Naive thymus-derived CD4-positive, alpha-beta T cell (primary cell): Measurements from ENCODE around the gene ZSCAN31. TPM values are rescaled to one million over a fixed set of nuclear protein-coding genes. Genes with fewer than 3 reads are reported as not detected.

Experiments used
- ATAC-seq: fragments of 150-1000 bp; cut with Tn5 transposase; 2 replicates; pipeline ENCODE4 v1.10.0; 2021; ENCODE audit warnings: mild to moderate bottlenecking, moderate library complexity
- CTCF ChIA-PET: fragments of 350-600 bp; sonication (Branson Sonifier 250); formaldehyde crosslinking; loops from one replicate; lab custom pipeline; 2021; ENCODE audit warnings: antibody characterized with exemption; lab: Charles Lee
- POLR2A ChIA-PET: fragments of 350-600 bp; sonication (Branson Sonifier 250); formaldehyde crosslinking; loops from one replicate; lab custom pipeline; 2021; ENCODE audit warnings: antibody characterized with exemption, inconsistent platforms; lab: Charles Lee
- DNase-seq, 9 donors: peaks; one replicate each; pipeline versions ENCODE4 v3.0.0 to v3.0.0-alpha.2; 2020 to 2022; ENCODE audit warnings: mixed read lengths in 1 of 9
- H3K27ac ChIP-seq: one replicate; pipeline ENCODE4 v1.7.0; 2013; ENCODE audit warnings: mild to moderate bottlenecking, low read depth, low read length, moderate library complexity
- H3K27me3 ChIP-seq, 2 donors: one replicate each; pipeline ENCODE4 v1.7.0; 2013; ENCODE audit warnings: low read length in 2 of 2, mild to moderate bottlenecking in 2 of 2, moderate library complexity in 2 of 2; ENCODE audit not compliant: control insufficient read depth in 2 of 2, insufficient read depth in 2 of 2
- H3K36me3 ChIP-seq, 3 experiments: 1 replicate in 2 of 3; 2 replicates in 1 of 3; pipeline ENCODE4 v1.7.0; 2013; ENCODE audit warnings: low read length in 3 of 3, mild to moderate bottlenecking in 3 of 3, moderate library complexity in 1 of 3; ENCODE audit not compliant: insufficient read depth in 3 of 3, control insufficient read depth in 2 of 3
- H3K4me1 ChIP-seq, 2 donors: one replicate each; pipeline ENCODE4 v1.7.0; 2013; ENCODE audit warnings: low read length in 2 of 2, mild to moderate bottlenecking in 2 of 2, moderate library complexity in 1 of 2; ENCODE audit not compliant: control insufficient read depth in 2 of 2, insufficient read depth in 2 of 2
- H3K4me3 ChIP-seq: 2 replicates; pipeline ENCODE4 v1.7.0; 2013; ENCODE audit warnings: mild to moderate bottlenecking, low read length
- H3K9me3 ChIP-seq, 3 experiments: 1 replicate in 2 of 3; 2 replicates in 1 of 3; pipeline ENCODE4 v1.7.0; 2013; ENCODE audit warnings: low read length in 3 of 3; ENCODE audit not compliant: control insufficient read depth in 2 of 3
- H3K27ac Mint-ChIP-seq, 9 donors: one replicate each; pipeline ENCODE4 v1.8.0; 2020 to 2022; ENCODE audit warnings: mixed read lengths in 9 of 9, mild to moderate bottlenecking in 8 of 9, moderate library complexity in 5 of 9, inconsistent platforms in 2 of 9
- H3K27me3 Mint-ChIP-seq, 5 donors: one replicate each; pipeline ENCODE4 v1.8.0; 2021 to 2022; ENCODE audit warnings: mixed read lengths in 5 of 5, mild to moderate bottlenecking in 1 of 5
- H3K36me3 Mint-ChIP-seq, 5 donors: one replicate each; pipeline ENCODE4 v1.8.0; 2020 to 2022; ENCODE audit warnings: mixed read lengths in 5 of 5, mild to moderate bottlenecking in 3 of 5, inconsistent platforms in 1 of 5
- H3K4me1 Mint-ChIP-seq, 7 donors: one replicate each; pipeline ENCODE4 v1.8.0; 2020 to 2022; ENCODE audit warnings: mixed read lengths in 7 of 7, mild to moderate bottlenecking in 3 of 7, inconsistent platforms in 1 of 7
- H3K4me3 Mint-ChIP-seq, 10 donors: one replicate each; pipeline ENCODE4 v1.8.0; 2020 to 2022; ENCODE audit warnings: mild to moderate bottlenecking in 10 of 10, mixed read lengths in 10 of 10, moderate library complexity in 6 of 10, inconsistent platforms in 2 of 10
- H3K9me3 Mint-ChIP-seq, 11 donors: one replicate each; pipeline ENCODE4 v1.8.0; 2020 to 2022; ENCODE audit warnings: mixed read lengths in 11 of 11, mild to moderate bottlenecking in 4 of 11, inconsistent platforms in 1 of 11, moderate library complexity in 1 of 11
- intact Hi-C, 2 donors: fragments of 100-400 bp; cut with micrococcal nuclease; formaldehyde crosslinking; loops; one replicate each; pipeline ENCODE4 v1.15.1; 2023
- polyA plus RNA-seq, 2 donors: library from polyadenylated mRNA; unstranded; fragments of 300-500 nt; fragmentation: Illumina TruSeq; gene quantifications; one replicate each; pipeline ENCODE4 v1.2.3, GENCODE V29; 2021
- total RNA-seq, 6 experiments: library from RNA in 5 of 6; stranded (reverse) in 5 of 6; gene quantifications; 1 replicate in 5 of 6; 2 replicates in 1 of 6; pipeline ENCODE4 v1.2.3 and lab custom pipeline; 2021 to 2026

Gene ZSCAN31
- total and polyA plus RNA-seq, 7 experiments from 2014 or later: 0.56 to 2.4 (median 1.2) TPM

- no peaks in the 10 kb centered on the region for H3K4me1 ChIP-seq
- Mint-ChIP-seq H3K4me1 (peaks cover 7 to 20% (median 10%) of the 10 kb centered on the region in 7 donors), H3K27me3 (no peaks in the 10 kb centered on the region), H3K36me3 (peaks cover 20 to 53% (median 48%) of the 10 kb centered on the region in 5 donors), H3K4me3 (no peak overlapping the region), H3K27ac (no peak overlapping the region), H3K9me3 (peaks cover 0 to 14% (median 0%) of the 10 kb centered on the region in 11 donors)
- no peaks in the 10 kb centered on the region for H3K9me3 ChIP-seq
- H3K27ac ChIP-seq: no peak overlapping the region
- no peak for DNase-seq
- intact Hi-C loops: no loop called here
- POLR2A ChIA-PET: interaction anchor here (0.7 kb wide), 1 partner anchor 19 kb away, joined by 3 read pairs; no protein-coding TSS in a partner anchor
- CTCF ChIA-PET: no interaction called here
- H3K36me3 ChIP-seq: peaks cover 0 to 13% (median 5%) of the 10 kb centered on the region in 3 experiments
- ATAC-seq: no peak
- H3K27me3 ChIP-seq: no peaks in the 10 kb centered on the region
- H3K4me3 ChIP-seq: no peak overlapping the region
Observed at GRCh38 chr6:28377879-28378278, 41.9 kb upstream of the ZSCAN31 start.

GRCh38 chr6:28373925-28374324, 38.0 kb upstream of the ZSCAN31 start:
- DNase-seq: no peak
- Histone ChIP-seq H3K4me1 (no peaks in the 10 kb centered on the region), H3K27ac (no peak overlapping the region), H3K9me3 (no peaks in the 10 kb centered on the region), H3K4me3 (no peak overlapping the region), H3K27me3 (no peaks in the 10 kb centered on the region), H3K36me3 (no peaks in the 10 kb centered on the region)
- Mint-ChIP-seq H3K36me3 (peaks cover 0 to 20% (median 17%) of the 10 kb centered on the region in 5 donors), H3K9me3 (peaks cover 0 to 6% (median 0%) of the 10 kb centered on the region in 11 donors), H3K4me1 (peaks cover 0 to 3% (median 0%) of the 10 kb centered on the region in 7 donors), H3K27ac (no peak overlapping the region), H3K4me3 (no peak overlapping the region), H3K27me3 (no peaks in the 10 kb centered on the region)
- ATAC-seq: no peak
- intact Hi-C loops: no loop called here
- POLR2A ChIA-PET: no interaction called here
- CTCF ChIA-PET: no interaction called here

GRCh38 chr6:28371706-28372451, 35.9 kb upstream of the ZSCAN31 start:
- Histone ChIP-seq H3K9me3 (no peaks in the 10 kb centered on the region), H3K36me3 (no peaks in the 10 kb centered on the region), H3K4me3 (no peak overlapping the region), H3K27ac (no peak overlapping the region), H3K4me1 (no peaks in the 10 kb centered on the region), H3K27me3 (no peaks in the 10 kb centered on the region)
- intact Hi-C loops: no loop called here
- H3K4me1 Mint-ChIP-seq: peaks cover 0 to 3% (median 0%) of the 10 kb centered on the region in 7 donors
- H3K36me3 Mint-ChIP-seq: peaks cover 0 to 11% (median 5%) of the 10 kb centered on the region in 5 donors
- H3K27me3 Mint-ChIP-seq: no peaks in the 10 kb centered on the region
- ChIA-PET POLR2A (interaction anchor here (1.3 kb wide), 1 partner anchor 16 kb away, joined by 3 read pairs; no protein-coding TSS in a partner anchor), CTCF (no interaction called here)
- no peaks in the 10 kb centered on the region for H3K9me3 Mint-ChIP-seq
- ATAC-seq (no peak), DNase-seq (no peak)
- no peak overlapping the region for H3K27ac Mint-ChIP-seq
- H3K4me3 Mint-ChIP-seq: no peak overlapping the region

- intact Hi-C loops: no loop called here
- Mint-ChIP-seq H3K27ac (no peak overlapping the region), H3K36me3 (peaks cover 4 to 16% (median 9%) of the 10 kb centered on the region in 5 donors), H3K27me3 (no peaks in the 10 kb centered on the region), H3K4me1 (peaks cover 0 to 3% (median 0%) of the 10 kb centered on the region in 7 donors), H3K9me3 (no peaks in the 10 kb centered on the region), H3K4me3 (no peak overlapping the region)
- ChIA-PET CTCF (no interaction called here), POLR2A (interaction anchor here (1.3 kb wide), 1 partner anchor 15 kb away, joined by 3 read pairs; no protein-coding TSS in a partner anchor)
- no peaks in the 10 kb centered on the region for H3K9me3 ChIP-seq
- peaks cover 0 to 5% (median 0%) of the 10 kb centered on the region in 3 experiments for H3K36me3 ChIP-seq
- DNase-seq (no peak), ATAC-seq (no peak)
- H3K4me3 ChIP-seq: no peak overlapping the region
- no peaks in the 10 kb centered on the region for H3K27me3 ChIP-seq
- no peaks in the 10 kb centered on the region for H3K4me1 ChIP-seq
- no peak overlapping the region for H3K27ac ChIP-seq
Observed at GRCh38 chr6:28371280-28371679, 35.3 kb upstream of the ZSCAN31 start.

- H3K27ac ChIP-seq: no peak overlapping the region
- no peak overlapping the region for H3K4me3 Mint-ChIP-seq
- H3K27me3 Mint-ChIP-seq: no peaks in the 10 kb centered on the region
- H3K27me3 ChIP-seq: no peaks in the 10 kb centered on the region
- peaks cover 0 to 11% (median 0%) of the 10 kb centered on the region in 3 experiments for H3K36me3 ChIP-seq
- no peaks in the 10 kb centered on the region for H3K4me1 ChIP-seq
- H3K4me1 Mint-ChIP-seq: peaks cover 0 to 3% (median 0%) of the 10 kb centered on the region in 7 donors
- no peaks in the 10 kb centered on the region for H3K9me3 ChIP-seq
- POLR2A ChIA-PET: no interaction called here
- CTCF ChIA-PET: no interaction called here
- no peak for DNase-seq
- H3K27ac Mint-ChIP-seq: no peak overlapping the region
- ATAC-seq: no peak
- H3K36me3 Mint-ChIP-seq: peaks cover 8 to 23% (median 12%) of the 10 kb centered on the region in 5 donors
- H3K4me3 ChIP-seq: no peak overlapping the region
- intact Hi-C loops: no loop called here
- no peaks in the 10 kb centered on the region for H3K9me3 Mint-ChIP-seq
Observed at GRCh38 chr6:28370440-28370839, 34.5 kb upstream of the ZSCAN31 start.

DNA sequence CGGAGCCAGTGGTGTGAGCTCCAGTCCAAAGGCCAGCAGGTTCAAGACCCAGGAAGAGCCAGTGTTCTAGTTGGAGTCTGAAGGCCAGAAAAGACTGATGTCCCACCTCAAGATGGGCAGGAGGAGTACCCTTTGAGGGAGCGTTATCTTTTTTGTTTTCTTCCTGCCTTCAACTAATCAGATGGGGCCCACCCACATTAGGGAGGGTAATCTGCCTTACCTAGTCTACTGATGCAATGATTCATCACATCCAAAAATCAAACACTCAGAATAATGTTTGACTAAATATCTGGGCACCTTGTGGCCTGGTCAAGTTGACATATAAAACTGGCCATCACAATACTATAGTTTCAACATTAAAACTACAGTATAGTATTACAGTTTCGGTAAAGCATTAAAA, 33.5 kb upstream of the ZSCAN31 start:
- Mint-ChIP-seq H3K4me1 (peaks cover 0 to 3% (median 0%) of the 10 kb centered on the region in 7 donors), H3K36me3 (peaks cover 13 to 28% (median 20%) of the 10 kb centered on the region in 5 donors), H3K9me3 (no peaks in the 10 kb centered on the region), H3K27ac (no peak overlapping the region), H3K27me3 (no peaks in the 10 kb centered on the region), H3K4me3 (no peak overlapping the region)
- no peak for DNase-seq
- Histone ChIP-seq H3K9me3 (no peaks in the 10 kb centered on the region), H3K4me3 (no peak overlapping the region), H3K27me3 (no peaks in the 10 kb centered on the region), H3K4me1 (no peaks in the 10 kb centered on the region), H3K27ac (no peak overlapping the region), H3K36me3 (peaks cover 0 to 21% (median 0%) of the 10 kb centered on the region in 3 experiments)
- no peak for ATAC-seq
- POLR2A ChIA-PET: no interaction called here
- intact Hi-C loops: no loop called here
- CTCF ChIA-PET: no interaction called here
